Measurements from ENCODE around the gene PRKD1. TPM values are rescaled to one million over a fixed set of nuclear protein-coding genes. Genes with fewer than 3 reads are reported as not detected.

PRKD1 gene
- total and polyA plus RNA-seq, 10 of the 15 experiments (the other 5 are each of a cell fraction or from before 2014, with no cell fraction given): 0.02 to 0.56 TPM; not detected in 8

GRCh38 chr14:29754134-29754533 is 173.5 kb downstream of the PRKD1 start:
- RAD21 ChIA-PET (ENCODE audit: unreplicated experiment): no interaction called here
- FAIRE-seq: no peak
- POLR2A ChIA-PET: no interaction called here

More at GRCh38 chr14:29754134-29754533, 173.5 kb downstream of the PRKD1 start:
- H3K9ac ChIP-seq (ENCODE audit: control insufficient read depth, insufficient read depth, low read length): no peak overlapping the region
- ChIA-PET CTCF (no interaction called here), SMC1A (ENCODE audit: uncharacterized antibody, unreplicated experiment) (no interaction called here)
- intact Hi-C loops (cut with micrococcal nuclease; ENCODE audit: unreplicated experiment) (no loop called here), in situ Hi-C loops (cut with MboI) (no loop called here)
- BruUV-seq (replicated peaks): no TSS peak
- no peaks in the 10 kb centered on the region for H3K4me1 ChIP-seq (ENCODE audit: control insufficient read depth, insufficient read depth, low read length)
- ATAC-seq: no peak
- H3K9me3 ChIP-seq (replicated peaks; ENCODE audit: control insufficient read depth, insufficient read depth, low read length): no peaks in the 10 kb centered on the region
- H3K4me2 ChIP-seq (ENCODE audit: control insufficient read depth, insufficient read depth): no peak overlapping the region
- H2AFZ ChIP-seq (ENCODE audit: control insufficient read depth, low read depth, low read length): no peak overlapping the region
- DNase-seq (ENCODE audit: low read depth, low spot score): no peak
- TF ChIP-seq SKIL (IDR thresholded peaks at IDR 0.05; ENCODE audit: low read depth, poor library complexity, severe bottlenecking) (no peak), NKRF (conservative IDR thresholded peaks at IDR 0.05) (no peak)
- H3K36me3 ChIP-seq (ENCODE audit: control insufficient read depth in 2 of 2, insufficient read depth in 2 of 2, low read length in 1 of 2): no peaks in the 10 kb centered on the region
- WGBS (ENCODE audit: insufficient coverage, insufficient replicate concordance, low lambda C conversion rate, missing lambda C conversion rate): 48% methylated on average over 1 of the region's 1 CpG
- no peaks in the 10 kb centered on the region for H3K27me3 ChIP-seq (replicated peaks in 1 of 2; ENCODE audit: control insufficient read depth in 2 of 2, insufficient read depth in 2 of 2, low read length in 1 of 2)
- H4K20me1 ChIP-seq (ENCODE audit: control insufficient read depth, insufficient read depth): no peaks in the 10 kb centered on the region
- H3K27ac ChIP-seq (ENCODE audit: control insufficient read depth, insufficient read depth): no peak overlapping the region
- no peaks in the 10 kb centered on the region for H3K79me2 ChIP-seq (ENCODE audit: control insufficient read depth, insufficient read depth, low read length)
- no peak overlapping the region for H3K4me3 ChIP-seq
